Right forelimb (tissue), 1 donor: ENCODE measurements around the gene PEX7.
"Not testable (repeated sequence)": the region's sequence is repeated elsewhere in the genome, so short reads cannot be mapped to it uniquely, and the experiment has no call there.

Experiments used
- DNase-seq: peaks from one replicate; pipeline ENCODE4 v3.0.0-alpha.2; 2018

Gene PEX7

GRCh38 chr6:136791296-136792094 is 30.9 kb upstream of the PEX7 start:
- peak; percentile 65 for DNase-seq

GRCh38 chr6:136792095-136792409 is 30.3 kb upstream of the PEX7 start:
- DNase-seq = no peak

- DNase-seq = peak; percentile 93
Measured at GRCh38 chr6:136792410-136793262, 29.8 kb upstream of the PEX7 start, which contains the start of gene MAP3K5. MAP3K5 (minus strand) TSS chr6:136792477; CDS start chr6:136792157, 320 bp downstream.

DNA sequence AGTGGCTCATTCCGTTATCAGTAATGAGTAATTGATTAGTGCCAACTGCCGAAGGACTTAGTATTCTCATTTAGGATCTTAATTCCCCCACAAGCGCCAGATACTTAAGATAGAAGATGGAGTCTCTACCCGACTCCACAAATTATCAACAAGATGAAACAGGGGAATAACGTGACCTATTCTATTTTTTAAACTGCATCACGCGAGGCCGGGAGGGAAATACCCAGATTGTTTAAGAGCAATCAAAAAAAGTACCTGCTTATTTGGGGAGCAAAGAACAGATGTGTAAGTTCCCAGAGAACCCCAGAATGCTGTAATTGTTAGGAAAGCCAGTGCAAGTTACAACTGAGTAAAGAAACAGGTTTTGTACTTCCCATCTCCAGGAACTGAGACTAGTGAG is 29.0 kb upstream of the PEX7 start:
- DNase-seq = no peak

GRCh38 chr6:136795386-136795785 is 27.0 kb upstream of the PEX7 start:
- DNase-seq = no peak

DNA sequence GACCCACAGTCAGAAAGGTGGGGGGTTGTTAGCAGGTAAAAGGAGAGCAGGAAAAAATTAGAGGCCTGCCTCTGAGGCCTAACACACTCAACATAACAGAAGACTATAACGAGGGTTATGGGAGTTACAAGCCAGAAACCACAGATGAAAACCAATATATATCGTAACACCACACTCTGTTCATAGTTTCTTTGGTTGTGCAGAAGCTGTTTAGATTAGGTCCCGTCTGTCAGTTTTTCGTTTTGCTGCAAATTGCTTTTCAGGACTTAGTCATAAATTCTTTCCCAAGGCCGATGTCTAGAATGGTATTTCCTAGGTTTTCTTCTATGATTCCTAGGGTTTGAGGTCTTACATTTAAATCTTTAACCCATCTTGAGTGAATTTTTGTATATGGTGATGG is 26.4 kb upstream of the PEX7 start:
- no peak for DNase-seq

DNA sequence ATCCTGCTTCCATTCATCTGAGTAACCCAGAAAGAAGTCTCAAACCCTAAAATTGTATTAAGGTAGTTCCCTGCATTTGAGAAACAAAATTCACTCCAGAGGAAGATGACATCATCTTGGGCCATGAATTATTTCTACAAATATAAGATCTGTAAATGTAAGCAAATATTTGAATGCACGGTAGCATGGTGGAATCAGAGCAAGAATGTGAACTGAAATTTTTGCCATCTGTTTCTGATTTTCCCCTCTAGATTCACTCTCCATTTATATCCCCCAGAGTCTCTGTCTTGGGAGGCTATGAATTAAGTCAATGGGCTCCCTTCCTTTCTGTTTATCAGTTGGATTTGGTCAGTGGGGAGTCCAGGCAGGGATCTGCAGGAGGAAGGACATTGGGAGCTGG is 24.3 kb upstream of the PEX7 start:
- DNase-seq = no peak

DNA sequence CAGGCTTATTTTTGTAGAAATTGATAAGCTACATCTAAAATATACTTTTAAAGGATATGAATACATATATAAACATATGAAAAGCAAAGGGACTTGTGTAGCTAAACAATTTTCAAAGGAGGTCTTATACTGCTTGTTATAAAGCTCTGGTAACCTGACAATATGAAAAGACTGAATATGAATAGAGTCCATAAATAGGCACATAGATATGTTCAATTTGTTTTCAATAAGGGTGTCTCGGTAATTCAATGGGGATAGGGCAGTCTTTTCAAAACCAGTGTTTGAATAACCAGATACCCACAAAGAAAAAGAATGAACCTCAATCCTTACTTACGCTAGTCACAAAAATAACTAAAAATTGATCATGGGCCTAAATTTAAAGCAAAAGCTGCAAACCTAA is 20.8 kb upstream of the PEX7 start:
- no peak for DNase-seq

DNA sequence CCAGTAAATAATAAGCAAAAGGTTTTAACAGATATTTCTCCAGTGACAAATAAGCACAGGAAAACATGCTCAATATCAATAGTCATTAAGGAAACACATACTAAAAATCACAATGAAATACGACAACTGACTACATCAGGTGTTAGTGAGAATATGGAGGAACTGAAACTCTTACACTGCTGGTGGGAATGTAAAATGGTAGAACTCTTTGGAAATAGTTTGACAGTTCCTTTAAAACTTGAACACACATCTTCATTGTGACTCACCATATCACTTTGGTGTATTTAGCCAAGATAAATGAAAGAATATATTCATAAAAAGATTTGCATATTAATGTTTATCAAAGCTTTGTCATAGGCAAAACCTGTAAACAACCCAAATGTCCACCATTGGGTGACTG is 18.8 kb upstream of the PEX7 start:
- no peak for DNase-seq

GRCh38 chr6:136809091-136809860 is 13.1 kb upstream of the PEX7 start:
- no peak for DNase-seq

DNA sequence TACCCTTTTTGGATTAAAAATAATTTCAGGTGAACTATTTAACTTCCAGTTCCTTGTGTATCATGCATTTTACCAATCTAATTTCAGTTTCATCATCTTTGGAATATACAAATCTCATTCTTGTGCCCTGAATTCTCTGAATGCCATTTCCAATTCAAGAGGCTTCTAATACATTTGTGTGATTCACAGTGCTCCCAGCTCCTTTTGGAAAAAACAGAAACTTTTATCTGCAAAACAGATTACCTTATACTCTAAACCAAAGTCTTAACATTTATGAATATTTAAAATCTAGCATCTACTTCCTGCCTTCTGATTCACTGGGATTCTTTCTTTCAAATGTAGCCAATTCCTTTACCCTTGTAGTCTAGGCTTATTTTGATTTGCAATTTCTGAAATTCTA is 11.1 kb upstream of the PEX7 start:
- no peak for DNase-seq

DNA sequence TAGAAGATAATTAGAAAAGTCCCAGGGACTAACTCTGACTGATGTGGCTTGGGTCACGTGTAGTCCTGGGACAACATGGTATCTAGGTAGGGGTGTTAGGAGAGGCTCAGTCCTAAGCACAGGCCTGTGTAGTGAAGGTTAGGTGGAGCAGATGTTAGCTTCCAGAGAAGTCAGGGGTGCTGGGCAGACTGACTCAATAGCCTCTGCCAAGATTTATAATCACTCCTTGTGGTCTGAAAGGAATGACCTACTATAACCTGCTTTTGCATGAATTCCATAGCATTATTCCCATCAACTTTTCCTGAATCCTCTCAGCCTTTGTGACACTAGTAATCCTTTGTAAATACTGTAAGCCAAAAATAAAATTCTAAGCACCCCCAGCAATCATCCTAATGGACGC is 10.2 kb upstream of the PEX7 start:
- no peak for DNase-seq

GRCh38 chr6:136815608-136816007 is 6.8 kb upstream of the PEX7 start:
- not testable (repeated sequence) for DNase-seq

DNA sequence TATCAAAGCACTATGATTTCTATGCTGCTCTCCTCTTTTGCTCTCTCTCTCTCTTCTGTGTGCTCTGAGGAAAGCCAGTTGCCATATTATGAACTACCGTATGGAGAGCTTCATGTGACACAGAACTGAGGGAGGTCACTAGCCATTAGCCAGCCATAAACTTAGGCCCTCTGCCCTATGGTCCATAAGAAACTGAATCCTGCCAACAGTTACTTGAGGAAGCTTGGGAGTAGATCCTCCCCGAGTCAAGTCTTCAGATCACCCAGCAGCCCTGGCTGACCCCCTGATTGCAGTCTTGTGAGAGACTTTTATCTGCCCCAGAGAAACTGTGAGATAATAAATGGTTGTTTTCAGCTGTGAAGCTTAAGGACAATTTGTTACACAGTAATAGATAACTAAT is 5.7 kb upstream of the PEX7 start:
- no peak for DNase-seq

GRCh38 chr6:136820561-136820960 is 1.8 kb upstream of the PEX7 start:
- no peak for DNase-seq

DNA sequence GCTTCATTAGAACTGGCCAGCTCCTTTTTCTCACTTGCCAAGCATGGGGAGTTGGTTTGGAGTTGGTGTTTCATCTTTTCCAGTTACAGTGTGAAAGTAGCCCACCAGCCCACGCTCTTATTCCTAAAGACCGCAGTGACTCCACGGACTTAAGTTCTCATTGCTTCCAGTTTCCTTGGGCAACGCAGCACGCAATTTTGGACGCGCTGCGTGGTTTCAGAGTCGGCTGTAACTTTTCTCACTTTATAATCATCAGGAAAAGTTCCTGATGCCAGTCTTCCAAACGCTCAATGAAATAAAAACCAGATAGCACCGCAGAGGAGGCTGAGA is 381 bp upstream of the PEX7 start:
- no peak for DNase-seq

GRCh38 chr6:136823128-136823660 is 802 bp downstream of the PEX7 start:
- no peak for DNase-seq

- no peak for DNase-seq
Measured at GRCh38 chr6:136826216-136826615, 3.8 kb downstream of the PEX7 start.

GRCh38 chr6:136831873-136832562 is 9.6 kb downstream of the PEX7 start:
- no peak for DNase-seq

- DNase-seq = no peak
Measured at GRCh38 chr6:136840276-136841001, 18.0 kb downstream of the PEX7 start.

GRCh38 chr6:136843210-136843609 is 20.8 kb downstream of the PEX7 start:
- no peak for DNase-seq

DNA sequence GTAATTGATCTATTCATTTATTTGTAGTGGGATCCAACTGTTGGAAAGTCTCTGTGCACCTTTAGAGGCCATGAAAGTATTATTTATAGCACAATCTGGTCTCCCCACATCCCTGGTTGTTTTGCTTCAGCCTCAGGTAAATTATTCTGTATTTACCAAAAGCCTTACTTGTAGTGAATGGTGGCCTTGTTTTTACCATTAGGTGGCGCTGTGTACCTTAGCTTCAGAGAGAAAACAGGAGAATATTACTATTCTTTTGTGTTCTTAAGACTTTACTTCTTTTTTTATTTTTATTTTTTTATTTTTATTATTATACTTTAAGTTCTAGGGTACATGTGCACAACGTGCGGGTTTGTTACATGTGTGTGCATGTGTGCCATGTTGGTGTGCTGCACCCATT is 23.7 kb downstream of the PEX7 start:
- DNase-seq = no peak
